Esophagus (tissue), 2 donors: ENCODE measurements around the gene MACROH2A1. TPM values are rescaled to one million over a fixed set of nuclear protein-coding genes. Genes with fewer than 3 reads are reported as not detected.

ENCODE experiments used
- H3K27ac ChIP-seq, 2 donors: one replicate each; pipeline ENCODE4 v1.5.1; 2013; ENCODE audit warnings: low read depth in 2 of 2, mild to moderate bottlenecking in 2 of 2, inconsistent platforms in 1 of 2, low read length in 1 of 2, moderate library complexity in 1 of 2
- H3K27me3 ChIP-seq, 2 donors: one replicate each; pipeline ENCODE4 v1.6.1; 2013; ENCODE audit warnings: low read length in 2 of 2, control low read depth in 1 of 2, mild to moderate bottlenecking in 1 of 2; ENCODE audit not compliant: insufficient read depth in 2 of 2, control insufficient read depth in 1 of 2
- H3K36me3 ChIP-seq, 2 donors: one replicate each; pipeline ENCODE4 v1.6.1; 2013; ENCODE audit warnings: low read length in 1 of 2; ENCODE audit not compliant: control insufficient read depth in 2 of 2, insufficient read depth in 2 of 2
- H3K4me1 ChIP-seq, 2 donors: one replicate each; pipeline ENCODE4 v1.6.1; 2013; ENCODE audit warnings: low read length in 1 of 2; ENCODE audit not compliant: control insufficient read depth in 2 of 2, insufficient read depth in 2 of 2
- H3K4me3 ChIP-seq, 2 donors: one replicate each; pipeline ENCODE4 v1.5.1; 2013; ENCODE audit warnings: low read length in 2 of 2, mild to moderate bottlenecking in 2 of 2, low read depth in 1 of 2, moderate library complexity in 1 of 2
- H3K9me3 ChIP-seq, 2 donors: one replicate each; pipeline ENCODE4 v1.6.1; 2013; ENCODE audit warnings: mild to moderate bottlenecking in 2 of 2, low read depth in 1 of 2, low read length in 1 of 2, moderate library complexity in 1 of 2; ENCODE audit not compliant: control insufficient read depth in 2 of 2, insufficient read depth in 1 of 2
- WGBS, 2 donors: extraction: QIAGEN DNeasy Blood & Tissue Kit; methylation state at CpG; one replicate each; pipeline ENCODE4 v1.1.7; 2013; 5-methylcytosine and 5-hydroxymethylcytosine counted together
- polyA plus RNA-seq, 2 donors: library from polyadenylated mRNA; stranded (reverse); fragments of 200-250 nt; gene quantifications; one replicate each; pipeline ENCODE4 v1.2.3, GENCODE V29; 2013
- donor health status: healthy with polysubstance abuse.
- donor health status: Bipolar disorder and iron deficiency.

MACROH2A1 gene
- polyA plus RNA-seq, 2 donors, result 210 to 233 TPM

DNA sequence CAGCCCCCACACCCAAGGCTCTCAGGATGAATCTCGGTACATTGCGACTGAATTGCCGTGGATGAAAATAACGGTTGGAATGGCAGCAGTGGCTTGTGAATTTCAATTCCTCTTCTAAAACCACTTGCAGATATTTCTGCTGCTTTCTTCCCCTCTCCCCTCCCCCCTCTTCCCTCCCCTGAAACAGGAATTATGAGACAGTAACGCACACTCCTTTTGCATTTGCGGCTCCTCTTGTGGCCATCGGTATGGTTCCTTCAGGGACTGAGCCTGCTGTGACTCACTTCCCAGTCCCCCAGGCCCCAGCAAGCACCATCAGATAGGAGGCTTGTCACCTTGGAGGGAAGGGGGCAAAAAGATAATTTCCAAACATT, 38.4 kb upstream of the MACROH2A1 start:
- Histone ChIP-seq H3K27ac (no peak overlapping the region), H3K4me3 (no peak overlapping the region), H3K27me3 (peaks cover 0 to 2% of the 10 kb centered on the region in 2 donors), H3K36me3 (no peaks in the 10 kb centered on the region), H3K9me3 (no peaks in the 10 kb centered on the region), H3K4me1 (peaks cover 0 to 2% of the 10 kb centered on the region in 2 donors)
- 70 to 75% methylated on average over 7 of the region's 7 CpGs for WGBS, 2 donors

DNA sequence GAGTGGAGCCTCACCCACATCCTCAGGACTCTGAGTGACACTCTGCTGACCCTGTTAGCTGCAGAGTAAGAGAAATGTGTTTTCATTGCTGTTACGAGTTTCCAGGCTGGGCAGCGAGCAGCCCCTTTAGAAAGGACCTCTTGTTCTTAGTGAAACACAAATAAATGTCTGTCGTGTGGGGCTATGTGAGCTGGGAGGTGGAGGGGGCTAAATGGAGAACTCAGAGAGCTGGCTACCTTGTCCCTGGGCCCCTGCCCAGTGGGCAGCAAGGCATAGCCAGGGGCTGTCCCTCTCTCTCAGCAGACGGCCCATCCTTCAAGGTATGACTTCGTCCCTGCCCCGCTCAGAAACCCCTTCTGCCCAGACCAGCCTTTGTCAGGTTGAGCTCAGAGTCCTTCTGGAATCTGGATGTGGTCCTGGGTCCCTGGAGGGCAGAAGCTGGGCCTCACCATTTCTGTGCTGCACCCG, 38.0 kb upstream of the MACROH2A1 start:
- peaks cover 0 to 2% of the 10 kb centered on the region in 2 donors for H3K4me1 ChIP-seq
- no peaks in the 10 kb centered on the region for H3K9me3 ChIP-seq
- no peak overlapping the region for H3K27ac ChIP-seq
- H3K27me3 ChIP-seq, result peaks cover 0 to 2% of the 10 kb centered on the region in 2 donors
- H3K4me3 ChIP-seq, result no peak overlapping the region
- no peaks in the 10 kb centered on the region for H3K36me3 ChIP-seq
- 68 to 79% methylated on average over 7 of the region's 7 CpGs for WGBS, 2 donors

DNA sequence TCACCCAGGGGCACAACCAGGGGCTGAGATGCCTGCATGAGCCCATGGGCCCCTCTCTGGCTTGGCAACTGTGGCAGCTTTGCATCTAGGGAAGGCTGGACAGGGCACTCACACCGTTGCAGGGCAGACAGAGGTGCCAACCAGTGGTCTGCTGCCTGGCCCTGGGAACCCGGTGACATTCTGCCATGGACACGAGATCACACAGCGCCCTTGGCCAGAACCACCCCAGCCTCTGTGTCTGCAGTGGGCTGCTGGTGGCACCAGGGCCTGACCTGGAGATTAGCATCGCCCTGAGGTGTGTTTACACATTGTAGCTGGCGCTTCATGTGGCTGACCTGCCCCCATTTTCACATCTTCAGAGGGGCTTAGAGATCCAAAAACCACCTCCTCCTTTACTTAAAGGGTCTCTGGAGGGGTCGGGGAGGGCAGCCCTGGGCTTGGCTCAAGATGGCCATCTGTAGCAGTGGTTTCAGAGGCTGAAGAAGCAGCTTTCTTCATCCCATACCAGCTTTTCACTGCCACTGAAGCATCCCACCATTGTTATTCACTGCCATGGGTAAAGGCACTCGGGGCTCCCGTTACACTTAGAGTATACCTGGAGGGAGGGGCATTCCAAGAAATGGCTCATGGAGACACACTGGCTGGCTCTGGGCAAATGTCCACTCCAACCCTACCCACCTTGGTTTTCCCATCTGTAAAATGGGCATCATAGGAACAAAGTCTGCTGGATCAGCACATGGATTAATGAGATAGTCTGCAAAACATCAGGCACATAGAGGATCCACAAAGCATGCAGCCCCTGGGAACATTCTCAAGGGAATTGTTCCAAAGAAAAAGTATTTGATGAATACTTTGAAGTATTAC, 36.7 kb upstream of the MACROH2A1 start:
- Histone ChIP-seq H3K27me3 (peaks cover 0 to 2% of the 10 kb centered on the region in 2 donors), H3K36me3 (no peaks in the 10 kb centered on the region), H3K27ac (no peak overlapping the region), H3K4me3 (no peak overlapping the region), H3K4me1 (no peaks in the 10 kb centered on the region), H3K9me3 (no peaks in the 10 kb centered on the region)
- 76 to 86% methylated on average over 9 of the region's 9 CpGs for WGBS, 2 donors

DNA sequence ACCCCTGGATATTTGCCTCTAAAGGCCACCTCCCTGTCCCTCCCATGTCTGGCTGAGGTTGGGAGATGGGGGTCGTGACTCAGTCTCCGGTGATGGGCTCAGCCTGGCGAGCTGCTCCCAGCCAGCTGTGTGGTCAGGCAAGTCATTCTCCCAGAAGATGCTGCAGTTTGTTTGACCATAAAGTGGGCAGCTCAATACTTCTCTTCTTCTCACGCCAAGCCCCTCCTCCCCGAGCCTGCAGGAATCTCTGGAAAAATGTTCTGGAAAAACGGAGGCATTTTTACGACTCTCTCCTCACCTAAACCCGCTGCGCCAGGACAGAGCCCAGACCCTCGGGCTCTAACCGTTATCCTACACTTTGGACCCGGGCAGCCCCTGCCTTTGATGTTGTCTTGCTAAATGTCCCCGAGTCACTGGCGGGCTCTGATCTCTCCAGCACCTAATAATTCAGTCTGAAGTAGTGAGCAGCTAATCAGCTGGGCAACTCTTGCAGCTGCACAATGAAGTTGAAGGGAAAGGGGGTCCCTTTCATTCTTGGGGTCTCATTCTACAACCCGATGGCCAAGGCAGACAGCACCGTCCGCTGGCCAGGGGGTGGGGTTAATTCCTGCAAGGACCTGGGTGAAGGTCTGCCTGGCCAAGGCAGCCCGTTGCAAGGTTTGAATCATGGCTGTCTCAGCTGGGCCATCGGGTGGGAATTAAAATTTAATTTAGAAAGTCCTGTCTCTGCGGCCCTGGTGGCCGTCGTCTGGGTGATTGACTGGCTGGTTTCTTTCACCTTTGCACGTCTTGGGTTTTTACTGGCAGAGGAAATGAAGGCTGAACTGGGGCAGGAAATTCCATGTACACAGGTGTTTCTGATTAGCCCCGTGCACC, 35.8 kb upstream of the MACROH2A1 start:
- Histone ChIP-seq H3K27ac (no peak overlapping the region), H3K4me3 (no peak overlapping the region), H3K4me1 (no peaks in the 10 kb centered on the region), H3K36me3 (no peaks in the 10 kb centered on the region), H3K9me3 (no peaks in the 10 kb centered on the region), H3K27me3 (peaks cover 0 to 2% of the 10 kb centered on the region in 2 donors)
- 62 to 71% methylated on average over 24 of the region's 24 CpGs for WGBS, 2 donors

DNA sequence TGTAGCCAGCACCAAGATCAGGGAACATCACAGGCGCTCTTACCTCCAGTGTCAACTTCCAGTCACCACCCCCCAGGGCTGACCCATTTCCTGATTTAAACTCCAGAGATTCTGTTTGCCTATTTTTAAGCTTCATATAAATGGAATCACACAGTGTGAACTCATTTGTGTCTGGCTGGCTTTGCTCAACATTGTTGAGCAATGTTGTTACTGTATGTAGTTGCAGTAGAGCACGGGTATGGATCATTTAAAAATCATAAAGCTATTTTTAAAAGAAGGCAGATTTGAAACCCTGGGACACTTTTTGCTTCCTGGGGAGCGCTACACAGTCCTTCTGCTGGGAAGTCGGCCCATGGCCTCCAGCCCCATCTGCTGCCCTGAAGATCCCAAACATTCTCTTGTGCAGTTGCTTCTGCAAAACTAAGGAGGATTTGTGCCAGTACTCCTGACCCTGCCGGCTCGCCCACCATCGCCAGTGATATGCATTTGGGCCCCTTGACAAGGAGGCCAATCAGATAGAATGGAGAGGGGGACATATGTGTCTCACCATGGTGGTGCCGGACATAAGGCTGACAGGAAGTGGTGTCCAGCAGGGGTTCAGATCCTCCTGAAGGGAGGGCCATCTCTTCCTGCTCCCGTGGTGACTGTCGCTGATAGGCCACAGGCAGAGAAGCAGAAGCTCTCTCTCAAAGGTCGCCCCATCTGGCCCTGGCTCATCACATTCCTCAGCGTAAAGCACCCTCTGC, 34.8 kb upstream of the MACROH2A1 start:
- peaks cover under 1% of the 10 kb centered on the region in 2 donors for H3K9me3 ChIP-seq
- no peak overlapping the region for H3K4me3 ChIP-seq
- no peaks in the 10 kb centered on the region for H3K36me3 ChIP-seq
- 76 to 79% methylated on average over 12 of the region's 12 CpGs for WGBS, 2 donors
- peaks cover 0 to 2% of the 10 kb centered on the region in 2 donors for H3K27me3 ChIP-seq
- H3K4me1 ChIP-seq, result no peaks in the 10 kb centered on the region
- H3K27ac ChIP-seq, result no peak overlapping the region

DNA sequence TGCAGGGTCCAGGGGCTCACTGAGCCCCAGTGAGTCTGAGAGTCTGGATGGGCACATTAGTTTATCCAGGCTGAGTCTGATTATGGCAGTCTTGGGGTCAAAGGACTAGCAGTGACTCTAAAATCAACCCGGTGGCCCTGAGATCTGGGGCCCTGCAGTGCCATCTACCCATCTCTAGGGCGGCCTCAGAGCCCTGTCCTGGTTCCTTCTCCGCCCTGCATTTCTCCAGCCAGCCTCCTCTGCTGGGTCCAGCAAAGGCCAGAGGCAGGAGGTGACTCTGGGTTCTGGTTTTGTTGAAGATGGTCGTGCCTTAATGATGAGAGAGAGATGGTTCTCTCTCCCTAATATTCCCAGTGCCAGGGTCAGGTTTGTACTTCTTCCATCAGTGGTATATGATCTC, 33.1 kb upstream of the MACROH2A1 start:
- 73 to 84% methylated on average over 4 of the region's 4 CpGs for WGBS, 2 donors

DNA sequence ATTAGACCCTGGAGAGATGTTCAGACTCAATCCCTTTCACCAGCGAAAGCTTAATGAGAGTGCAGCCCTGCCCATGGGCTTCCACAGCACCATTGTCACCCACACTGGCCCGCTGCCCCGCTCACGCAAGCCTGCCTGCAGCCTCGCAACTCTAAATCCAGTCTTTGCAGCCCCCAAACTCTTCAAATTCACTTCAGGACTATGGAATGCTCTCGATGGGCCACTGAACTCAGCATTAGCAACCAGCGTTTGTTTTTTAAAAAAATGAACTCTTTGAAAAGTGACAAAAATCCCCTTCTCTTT, 31.1 kb upstream of the MACROH2A1 start:
- no peaks in the 10 kb centered on the region for H3K27me3 ChIP-seq
- no peak overlapping the region for H3K27ac ChIP-seq
- peaks cover 3 to 4% of the 10 kb centered on the region in 2 donors for H3K9me3 ChIP-seq
- H3K4me3 ChIP-seq, result no peak overlapping the region
- H3K4me1 ChIP-seq, result no peaks in the 10 kb centered on the region
- 83 to 90% methylated on average over 7 of the region's 7 CpGs for WGBS, 2 donors
- no peaks in the 10 kb centered on the region for H3K36me3 ChIP-seq

More for the DNA sequence above, 33.1 kb upstream of the MACROH2A1 start:
- Histone ChIP-seq H3K4me1 (no peaks in the 10 kb centered on the region), H3K36me3 (no peaks in the 10 kb centered on the region), H3K27ac (no peak overlapping the region), H3K9me3 (peaks cover 3 to 4% of the 10 kb centered on the region in 2 donors), H3K27me3 (peaks cover 0 to 2% of the 10 kb centered on the region in 2 donors), H3K4me3 (no peak overlapping the region)

DNA sequence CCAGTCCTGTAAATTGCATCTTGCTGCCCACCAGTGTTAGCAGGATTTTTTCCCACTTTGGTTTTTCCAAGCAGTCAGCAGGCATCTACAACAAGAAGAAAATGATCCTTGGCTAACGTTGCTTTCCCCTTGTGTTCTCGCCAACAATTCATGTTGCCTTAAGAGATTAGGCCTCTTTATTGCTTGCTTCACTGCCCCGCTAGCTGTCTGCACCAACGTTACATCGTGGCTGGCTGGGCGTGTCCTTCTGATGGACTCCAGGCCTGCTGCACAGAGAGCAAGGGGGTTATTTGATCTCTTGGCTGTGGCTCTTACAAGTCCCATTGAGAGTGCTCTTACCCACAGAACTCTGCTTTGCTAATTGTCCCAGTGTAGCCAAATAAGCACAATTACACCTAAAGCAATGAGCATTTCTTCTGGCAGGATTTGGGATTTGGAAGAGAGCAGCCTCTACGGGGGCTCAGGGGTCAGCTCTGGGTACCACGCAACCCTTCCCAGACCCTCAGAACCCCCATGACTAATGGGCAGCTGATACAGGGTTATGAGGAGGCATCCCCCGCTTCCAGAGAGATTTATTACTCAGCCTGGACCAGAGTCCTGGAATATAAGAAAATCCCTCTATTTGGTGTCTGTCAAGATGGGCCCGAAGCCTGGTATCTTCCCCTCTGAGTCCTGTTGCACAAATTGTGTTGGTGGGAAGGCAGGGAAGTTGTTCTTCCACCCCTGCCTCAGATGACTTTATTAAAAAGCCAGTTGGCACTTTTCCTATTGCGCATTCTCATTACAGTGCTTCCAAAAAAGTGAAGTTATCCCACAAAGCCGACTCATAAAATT, 30.5 kb upstream of the MACROH2A1 start:
- H3K4me1 ChIP-seq, result no peaks in the 10 kb centered on the region
- H3K4me3 ChIP-seq, result no peak overlapping the region
- H3K9me3 ChIP-seq, result peaks cover 3 to 4% of the 10 kb centered on the region in 2 donors
- H3K36me3 ChIP-seq, result no peaks in the 10 kb centered on the region
- no peaks in the 10 kb centered on the region for H3K27me3 ChIP-seq
- 64 to 75% methylated on average over 12 of the region's 12 CpGs for WGBS, 2 donors
- no peak overlapping the region for H3K27ac ChIP-seq
